Neural cell (in vitro differentiated cells): ENCODE measurements around the gene IMMP1L.

Experiments
- POLR2AphosphoS5 ChIP-seq: IDR thresholded peaks from 2 replicates; pipeline ENCODE4 v1.6.1; 2012
- TF ChIP-seq, protein P1 (sequence below): fragments of 450-650 bp; IDR thresholded peaks from 2 replicates; pipeline ENCODE4 v1.5.1; 2014; ENCODE audit warnings: antibody characterized with exemption, mild to moderate bottlenecking, moderate library complexity; ENCODE audit not compliant: poor library complexity, severe bottlenecking

DNA sequence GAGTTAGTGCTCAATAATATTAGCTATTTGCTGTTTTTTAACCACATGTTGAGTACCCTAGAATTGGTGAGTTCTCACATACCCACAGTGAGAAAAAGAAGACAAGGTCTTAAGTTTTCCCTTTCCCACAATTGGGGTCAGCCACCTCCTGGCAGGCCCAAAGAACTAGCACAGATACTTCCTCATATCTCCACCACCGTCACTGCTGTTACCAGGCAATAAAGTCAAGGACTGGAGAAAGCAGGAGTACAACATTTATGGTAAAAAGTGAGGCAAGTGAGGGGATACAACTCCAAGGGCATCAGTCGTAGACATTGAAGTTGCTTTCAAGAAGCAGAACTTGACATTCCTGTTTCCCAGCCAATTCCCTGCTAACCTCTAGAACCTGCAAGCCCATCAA, 19.8 kb upstream of the IMMP1L start:
- TF ChIP-seq, protein P1, sequence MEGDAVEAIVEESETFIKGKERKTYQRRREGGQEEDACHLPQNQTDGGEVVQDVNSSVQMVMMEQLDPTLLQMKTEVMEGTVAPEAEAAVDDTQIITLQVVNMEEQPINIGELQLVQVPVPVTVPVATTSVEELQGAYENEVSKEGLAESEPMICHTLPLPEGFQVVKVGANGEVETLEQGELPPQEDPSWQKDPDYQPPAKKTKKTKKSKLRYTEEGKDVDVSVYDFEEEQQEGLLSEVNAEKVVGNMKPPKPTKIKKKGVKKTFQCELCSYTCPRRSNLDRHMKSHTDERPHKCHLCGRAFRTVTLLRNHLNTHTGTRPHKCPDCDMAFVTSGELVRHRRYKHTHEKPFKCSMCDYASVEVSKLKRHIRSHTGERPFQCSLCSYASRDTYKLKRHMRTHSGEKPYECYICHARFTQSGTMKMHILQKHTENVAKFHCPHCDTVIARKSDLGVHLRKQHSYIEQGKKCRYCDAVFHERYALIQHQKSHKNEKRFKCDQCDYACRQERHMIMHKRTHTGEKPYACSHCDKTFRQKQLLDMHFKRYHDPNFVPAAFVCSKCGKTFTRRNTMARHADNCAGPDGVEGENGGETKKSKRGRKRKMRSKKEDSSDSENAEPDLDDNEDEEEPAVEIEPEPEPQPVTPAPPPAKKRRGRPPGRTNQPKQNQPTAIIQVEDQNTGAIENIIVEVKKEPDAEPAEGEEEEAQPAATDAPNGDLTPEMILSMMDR: no peak
- TF ChIP-seq POLR2AphosphoS5: no peak
